SU-DHL-6 (cell line): ENCODE results near the gene ROCK2.

Source experiments
- H2AFZ ChIP-seq: fragments of 200-600 bp; sonication (generic); 2 replicates; pipeline ENCODE4 v1.6.1; 2014; ENCODE audit warnings: low read depth, mild to moderate bottlenecking, moderate library complexity, mixed read lengths, antibody characterized with exemption, low read length; ENCODE audit not compliant: severe bottlenecking
- H3F3A ChIP-seq: fragments of 200-600 bp; shearing (Covaris generic); 2 replicates; pipeline ENCODE4 v1.6.0; 2016; ENCODE audit warnings: antibody characterized with exemption, mild to moderate bottlenecking; ENCODE audit not compliant: insufficient read depth
- H3K27ac ChIP-seq: fragments of 200-600 bp; sonication (generic); 2 replicates; pipeline ENCODE4 v1.5.1; 2016; ENCODE audit warnings: low read depth, mild to moderate bottlenecking, low read length, moderate library complexity, mixed read lengths
- H3K27me3 ChIP-seq: fragments of 200-600 bp; sonication (generic), shearing (Covaris generic); 2 replicates; pipeline ENCODE4 v1.6.0; 2014; ENCODE audit warnings: mild to moderate bottlenecking, low read length
- H3K36me3 ChIP-seq: fragments of 200-600 bp; sonication (generic); 2 replicates; pipeline ENCODE4 v1.6.1; 2014; ENCODE audit warnings: mild to moderate bottlenecking, low read length, mixed read lengths
- H3K4me2 ChIP-seq: fragments of 300-600, 200-600 bp; shearing (Covaris generic), sonication (generic); 2 replicates; pipeline ENCODE4 v1.6.0; 2014; ENCODE audit warnings: low read length, low read depth, mild to moderate bottlenecking; ENCODE audit not compliant: poor library complexity, severe bottlenecking
- H3K4me3 ChIP-seq: fragments of 200-600 bp; sonication (generic); 2 replicates; pipeline ENCODE4 v1.5.1; 2014; ENCODE audit warnings: antibody characterized with exemption, low read length, mild to moderate bottlenecking, mixed read lengths; ENCODE audit not compliant: insufficient read depth, poor library complexity, severe bottlenecking
- H3K79me2 ChIP-seq: fragments of 200-600 bp; sonication (generic); 2 replicates; pipeline ENCODE4 v1.6.1; 2014; ENCODE audit warnings: mild to moderate bottlenecking, low read length, moderate library complexity; ENCODE audit not compliant: insufficient read depth
- H3K9ac ChIP-seq: fragments of 200-600 bp; sonication (generic); 2 replicates; pipeline ENCODE4 v1.7.0; 2014; ENCODE audit warnings: mild to moderate bottlenecking, low read length
- H3K9me2 ChIP-seq: fragments of 200-600 bp; sonication (generic); replicated peaks from 2 replicates; pipeline ENCODE4 v1.6.1; 2014; ENCODE audit warnings: low read length; ENCODE audit not compliant: insufficient read depth
- H3K9me3 ChIP-seq: fragments of 200-600 bp; sonication (generic); 2 replicates; pipeline ENCODE4 v1.6.1; 2014; ENCODE audit warnings: low read length, mixed read lengths; ENCODE audit not compliant: insufficient read depth
- H4K20me1 ChIP-seq: fragments of 200-600 bp; sonication (generic); 2 replicates; pipeline ENCODE4 v1.6.1; 2014; ENCODE audit warnings: low read depth, mild to moderate bottlenecking, antibody characterized with exemption, low read length, moderate library complexity, mixed read lengths
- CTCF ChIP-seq: fragments of 200-600 bp; sonication (generic); IDR thresholded peaks from one replicate; pipeline ENCODE4 v1.5.1; 2017; ENCODE audit warnings: antibody characterized with exemption, mild to moderate bottlenecking, low read length, moderate library complexity; ENCODE audit not compliant: insufficient read depth, poor library complexity, severe bottlenecking
- EZH2phosphoT487 ChIP-seq: fragments of 200-600 bp; sonication (generic), shearing (Covaris generic); conservative IDR thresholded peaks from 2 replicates; pipeline ENCODE4 v1.6.1; 2018; ENCODE audit warnings: mild to moderate bottlenecking, antibody characterized with exemption, low read length, moderate library complexity, mixed read lengths

The ROCK2 gene

GRCh38 chr2:11157731-11158130, 186.7 kb downstream of the ROCK2 start:
- Histone ChIP-seq H3F3A (no peaks in the 10 kb centered on the region), H3K9me3 (no peaks in the 10 kb centered on the region), H3K4me3 (no peak overlapping the region), H2AFZ (no peak overlapping the region), H3K27me3 (no peaks in the 10 kb centered on the region), H3K79me2 (no peaks in the 10 kb centered on the region), H3K9me2 (no peaks in the 10 kb centered on the region), H3K4me2 (no peak overlapping the region), H3K27ac (no peak overlapping the region), H4K20me1 (no peaks in the 10 kb centered on the region), H3K9ac (no peak overlapping the region), H3K36me3 (no peaks in the 10 kb centered on the region)
- TF ChIP-seq CTCF: no peak
- TF ChIP-seq EZH2phosphoT487: no peak

- Histone ChIP-seq H3F3A (no peaks in the 10 kb centered on the region), H3K9me3 (no peaks in the 10 kb centered on the region), H3K27ac (no peak overlapping the region), H3K79me2 (no peaks in the 10 kb centered on the region), H3K9ac (no peak overlapping the region), H4K20me1 (no peaks in the 10 kb centered on the region), H2AFZ (no peak overlapping the region), H3K27me3 (no peaks in the 10 kb centered on the region), H3K36me3 (no peaks in the 10 kb centered on the region), H3K4me2 (no peak overlapping the region), H3K9me2 (no peaks in the 10 kb centered on the region), H3K4me3 (no peak overlapping the region)
- no peak for TF ChIP-seq EZH2phosphoT487
- TF ChIP-seq CTCF: no peak
Measured at GRCh38 chr2:11157296-11157695, 187.1 kb downstream of the ROCK2 start.

GRCh38 chr2:11156396-11157075, 187.9 kb downstream of the ROCK2 start:
- H2AFZ ChIP-seq: no peak overlapping the region
- no peak overlapping the region for H3K9ac ChIP-seq
- H3F3A ChIP-seq: no peaks in the 10 kb centered on the region
- TF ChIP-seq EZH2phosphoT487 (no peak), CTCF (no peak)
- no peaks in the 10 kb centered on the region for H3K9me3 ChIP-seq
- H3K27ac ChIP-seq: no peak overlapping the region
- peak overlapping the region; percentile 55 for H3K4me2 ChIP-seq
- no peaks in the 10 kb centered on the region for H3K79me2 ChIP-seq
- no peaks in the 10 kb centered on the region for H3K9me2 ChIP-seq
- H3K36me3 ChIP-seq: no peaks in the 10 kb centered on the region
- no peaks in the 10 kb centered on the region for H3K27me3 ChIP-seq
- no peak overlapping the region for H3K4me3 ChIP-seq
- H4K20me1 ChIP-seq: no peaks in the 10 kb centered on the region
